Transverse colon (tissue), 4 donors: ENCODE data around the gene TDRD9.

ENCODE experiments used
- CTCF ChIP-seq, 5 experiments: fragments of 200-600 bp in 3 of 5; fragments of 450-650 bp in 2 of 5; sonication (generic) in 3 of 5; IDR thresholded peaks; 1 replicate in 2 of 5; 2 replicates in 3 of 5; pipeline ENCODE4 v1.5.1; 2016 to 2017; ENCODE audit warnings: antibody characterized with exemption in 5 of 5, inconsistent platforms in 3 of 5, mild to moderate bottlenecking in 2 of 5, moderate library complexity in 1 of 5
- EP300 ChIP-seq: sonication (generic); formaldehyde crosslinking; IDR thresholded peaks from one replicate; pipeline ENCODE4 v1.6.1; 2017; ENCODE audit warnings: antibody characterized with exemption, low read depth
- POLR2A ChIP-seq: fragments of 450-650 bp; IDR thresholded peaks from one replicate; pipeline ENCODE4 v1.6.1; 2016; ENCODE audit warnings: antibody characterized with exemption, mild to moderate bottlenecking, moderate library complexity
- POLR2AphosphoS5 ChIP-seq, 3 donors: sonication (generic); formaldehyde crosslinking; IDR thresholded peaks; one replicate each; pipeline ENCODE4 v1.6.1; 2016; ENCODE audit warnings: antibody characterized with exemption in 3 of 3

- TF ChIP-seq CTCF (IDR thresholded peaks at IDR 0.05) = no peak
- TF ChIP-seq EP300 = no peak
- TF ChIP-seq POLR2AphosphoS5 (IDR thresholded peaks at IDR 0.05) = no peak
- no peak for TF ChIP-seq POLR2A
Observed at GRCh38 chr14:103928011-103928890, at the start of gene TDRD9.
